ENCODE data around the gene NTRK3.
"Not testable (repeated sequence)": the region's sequence is repeated elsewhere in the genome, so short reads cannot be mapped to it uniquely, and the experiment has no call there.

NTRK3 gene

DNA sequence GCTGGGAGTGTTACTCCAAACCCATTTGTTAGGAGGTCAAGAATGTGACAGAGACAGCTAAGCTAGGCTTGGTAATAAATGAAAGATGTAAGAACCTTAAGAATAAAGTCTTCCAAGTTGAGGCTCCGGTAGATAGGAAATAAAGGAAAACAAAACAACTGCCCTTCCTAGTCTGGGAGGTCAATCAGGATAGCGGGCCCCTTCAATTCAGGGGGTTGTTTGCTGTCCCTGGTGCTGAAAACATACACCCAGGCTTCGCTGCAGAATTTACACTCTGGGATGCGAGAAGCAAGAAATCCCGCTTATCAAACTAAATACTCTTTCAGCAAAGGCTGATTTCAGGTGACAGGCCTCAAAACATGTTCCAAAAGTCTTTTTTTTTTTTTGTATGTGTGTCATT is 393.4 kb downstream of the NTRK3 start:
- DNase-seq: no peak

DNA sequence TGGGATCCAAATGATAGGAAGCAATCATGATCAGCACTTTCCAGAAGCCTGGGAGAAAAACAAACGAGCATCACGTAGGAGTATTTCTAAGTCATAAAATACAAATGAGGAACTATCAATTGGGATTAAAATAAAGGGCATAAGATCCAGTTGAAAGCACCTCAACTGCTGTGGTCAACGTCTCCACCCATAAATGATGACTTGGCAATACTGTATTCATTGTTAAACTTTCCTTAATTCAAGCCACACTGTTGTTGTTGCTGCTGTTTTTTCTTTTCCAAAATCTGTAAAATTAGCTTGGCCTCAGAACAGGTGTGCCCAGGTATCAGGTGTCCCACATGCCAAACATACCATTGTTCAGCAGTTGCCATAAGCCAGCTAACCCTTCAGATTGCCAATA is 395.8 kb downstream of the NTRK3 start:
- no peak for DNase-seq

- DNase-seq: no peak
Observed at GRCh38 chr15:87858651-87859050, 397.9 kb downstream of the NTRK3 start.

DNA sequence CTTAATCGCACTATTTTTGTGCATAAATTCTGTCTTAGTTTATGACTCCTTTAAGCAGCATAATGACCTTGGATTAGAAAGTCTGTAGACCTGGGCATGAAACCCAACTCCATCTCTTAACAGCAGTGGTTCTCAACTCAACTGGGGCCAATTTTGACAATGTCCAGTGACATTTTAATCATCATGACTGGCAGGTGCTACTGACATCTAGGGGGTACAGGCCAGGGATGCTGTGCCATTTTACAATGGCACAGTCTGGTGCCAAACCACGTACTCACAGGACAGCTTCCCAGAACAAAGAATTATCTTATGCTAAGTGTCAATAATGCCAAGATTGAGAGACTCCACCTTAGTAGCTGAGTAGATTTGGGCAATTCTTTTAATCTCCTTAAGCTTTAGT is 405.0 kb downstream of the NTRK3 start:
- no peak for DNase-seq

DNA sequence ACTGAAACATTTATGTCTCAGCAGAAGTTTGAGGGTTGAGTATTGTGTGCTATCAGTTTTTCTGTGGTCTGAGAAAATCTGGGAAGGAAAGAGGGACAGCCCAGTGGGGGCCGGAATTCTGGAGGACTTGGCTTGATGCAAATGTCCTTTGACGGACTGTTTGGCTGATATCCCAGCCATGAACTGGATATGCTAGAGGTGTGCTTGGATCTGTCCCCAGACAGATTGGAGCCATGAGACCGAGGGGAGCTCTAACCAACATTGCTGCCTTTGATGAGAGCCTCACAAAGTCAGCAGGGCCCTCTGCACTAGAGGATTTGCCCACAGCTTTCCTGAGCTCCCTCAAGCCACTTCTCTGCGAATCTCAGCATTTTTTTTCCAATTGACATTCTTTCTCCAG is 405.6 kb downstream of the NTRK3 start:
- no peak for DNase-seq

GRCh38 chr15:87849181-87849580 is 407.4 kb downstream of the NTRK3 start:
- DNase-seq: no peak

DNA sequence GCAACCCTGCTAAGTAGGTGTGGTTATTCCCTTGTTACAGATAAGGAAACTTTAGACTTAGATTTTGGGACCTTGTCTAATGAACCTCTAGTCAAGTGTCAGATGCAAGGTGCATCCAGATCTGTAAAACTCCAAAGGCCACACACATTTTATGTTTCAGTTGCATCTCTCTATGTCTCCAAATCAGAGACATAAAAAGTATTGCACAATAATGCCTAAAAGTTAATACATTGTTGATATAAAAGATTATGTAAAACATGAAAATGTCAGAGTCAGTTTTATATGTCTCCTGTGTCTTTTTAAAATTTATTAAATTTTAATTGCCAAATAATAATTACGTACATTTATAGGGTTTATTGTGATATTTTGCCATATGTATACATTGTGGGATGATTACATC is 408.5 kb downstream of the NTRK3 start:
- DNase-seq: no peak

DNA sequence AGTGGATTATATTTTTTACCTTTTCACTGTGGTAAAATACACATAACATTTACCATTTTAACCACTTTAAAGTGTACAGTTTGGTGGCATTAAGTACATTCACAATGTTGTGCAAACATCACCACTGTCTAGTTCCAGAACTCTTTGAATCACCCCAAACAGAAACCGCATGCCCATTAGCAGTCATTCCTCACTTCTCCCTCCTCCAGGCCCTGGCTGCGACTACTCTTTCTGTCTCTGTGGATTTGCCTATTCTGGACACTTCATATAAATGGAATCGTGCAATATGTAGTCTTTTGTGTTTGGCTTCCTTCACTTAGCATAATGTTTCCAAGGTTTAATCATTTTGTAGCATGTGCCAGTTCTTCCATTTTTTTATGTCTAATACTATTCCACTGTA is 409.8 kb downstream of the NTRK3 start:
- no peak for DNase-seq

DNA sequence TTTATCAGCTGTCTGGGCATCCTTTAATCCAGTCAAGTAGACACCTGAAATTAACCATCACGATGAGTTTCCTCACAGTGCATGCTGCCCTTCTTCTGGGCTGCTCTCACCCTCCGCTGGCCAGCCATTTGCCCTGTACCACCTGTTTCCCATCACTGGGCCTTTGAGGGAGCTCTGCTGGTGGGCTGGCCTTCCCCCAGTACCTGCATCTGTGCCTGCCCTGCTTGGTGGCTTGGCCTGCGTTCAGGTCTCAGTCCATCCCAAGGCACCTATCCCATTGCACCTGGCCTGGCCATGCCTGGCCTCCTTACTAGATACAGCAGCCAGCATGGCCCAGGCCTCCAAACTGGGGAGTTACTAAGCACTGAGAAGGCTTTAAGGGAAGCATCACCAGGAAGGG is 413.2 kb downstream of the NTRK3 start:
- no peak for DNase-seq

DNA sequence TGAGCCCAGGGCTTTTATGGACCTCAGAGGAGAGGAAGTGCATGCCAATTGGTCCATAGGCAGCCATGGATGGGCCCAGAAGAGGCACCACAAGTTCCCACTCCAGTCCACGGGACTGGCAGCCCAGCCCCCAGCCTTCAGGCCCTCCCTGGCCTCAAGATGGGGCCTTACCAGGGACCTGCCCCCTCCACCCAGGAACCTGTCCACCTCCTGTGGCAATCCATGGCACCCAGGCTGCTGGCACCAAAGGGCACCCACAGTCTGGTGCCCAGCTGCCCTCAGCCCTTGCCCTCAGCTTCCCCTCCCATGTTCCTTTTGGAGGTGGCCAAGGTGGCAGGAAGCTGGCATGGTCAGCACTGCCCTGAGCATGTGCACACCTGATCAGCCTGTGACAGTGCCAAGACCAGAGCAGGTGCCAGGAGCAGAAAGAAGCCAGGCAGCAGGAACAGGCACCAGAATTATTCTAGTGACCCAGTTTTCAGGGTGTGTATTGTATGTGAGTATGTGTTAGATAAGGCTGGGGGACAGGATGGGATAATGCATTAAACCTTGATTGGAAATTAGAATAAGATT is 415.0 kb downstream of the NTRK3 start:
- DNase-seq: no peak

DNA sequence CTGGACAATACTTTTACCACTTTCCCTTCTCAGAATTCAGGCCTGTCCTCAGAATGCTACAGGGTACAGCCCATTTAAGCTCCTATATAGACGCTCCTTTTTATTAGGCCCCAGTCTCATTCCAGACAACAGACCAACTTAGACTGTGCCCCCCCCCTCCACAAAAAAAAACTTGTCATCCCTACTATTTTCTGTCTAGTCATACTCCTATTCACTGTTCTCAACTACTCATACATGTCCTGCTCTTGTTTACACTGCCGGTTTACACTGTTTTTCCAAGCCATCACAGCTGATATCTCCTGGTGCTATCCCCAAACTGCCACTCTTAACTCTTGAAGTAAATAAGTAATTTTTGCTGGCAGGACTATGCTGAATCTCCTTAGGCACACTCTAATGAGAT is 420.7 kb downstream of the NTRK3 start:
- not testable (repeated sequence) for DNase-seq

- DNase-seq: not testable (repeated sequence)
Observed at GRCh38 chr15:87833333-87833732, 423.2 kb downstream of the NTRK3 start.

GRCh38 chr15:87829332-87830050 is 427.0 kb downstream of the NTRK3 start:
- no peak for DNase-seq

- DNase-seq: no peak
Observed at GRCh38 chr15:87828608-87829007, 427.9 kb downstream of the NTRK3 start.

DNA sequence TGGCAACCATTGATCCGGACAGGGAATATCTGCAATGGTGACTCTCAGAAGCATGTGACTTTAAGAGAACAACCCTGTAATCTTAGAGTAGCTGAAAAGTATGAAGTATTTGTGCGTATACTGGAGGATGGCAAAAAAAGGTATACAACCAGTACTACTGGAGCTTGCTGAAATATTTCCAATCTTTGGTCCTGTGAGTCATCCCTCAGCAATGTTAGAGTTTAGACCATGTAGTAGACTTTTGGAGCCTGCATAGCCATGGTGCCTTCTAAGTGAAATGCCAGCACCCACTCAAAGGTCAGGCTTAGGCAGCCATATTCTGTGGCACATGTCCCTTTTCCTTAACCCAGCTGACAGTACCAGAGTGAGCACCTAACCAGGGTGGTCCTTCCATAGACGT is 429.4 kb downstream of the NTRK3 start:
- no peak for DNase-seq

DNA sequence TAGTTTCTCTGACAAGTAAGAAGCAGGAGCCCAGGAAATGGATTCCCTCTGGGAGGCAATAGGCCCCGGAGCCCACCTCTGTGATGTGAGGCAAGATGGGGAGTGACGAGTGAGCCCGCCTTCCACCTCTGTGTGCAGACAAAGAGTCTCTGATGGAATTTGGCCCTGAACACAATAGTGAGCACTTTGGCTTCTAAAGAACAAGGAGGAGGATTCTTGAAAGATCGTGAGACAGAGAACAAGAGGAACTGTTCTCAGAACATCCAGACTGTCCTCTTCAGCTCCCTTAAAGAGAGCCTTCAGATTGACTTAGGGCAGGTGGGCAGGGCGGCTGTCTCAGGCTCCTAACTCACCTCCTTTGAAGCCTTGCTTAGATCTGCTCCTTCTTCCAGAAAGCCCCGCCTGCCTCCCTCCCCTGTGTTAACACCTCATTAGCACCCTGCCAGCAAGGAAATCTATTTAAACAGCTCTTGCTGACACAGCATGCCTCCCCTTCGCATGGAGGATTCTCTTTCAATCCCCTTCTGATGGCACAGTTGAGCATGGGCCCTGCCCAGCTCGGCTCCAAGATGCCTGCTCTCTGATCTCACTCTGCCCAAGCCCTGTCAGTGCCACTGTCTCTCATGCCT is 430.3 kb downstream of the NTRK3 start:
- no peak for DNase-seq

DNA sequence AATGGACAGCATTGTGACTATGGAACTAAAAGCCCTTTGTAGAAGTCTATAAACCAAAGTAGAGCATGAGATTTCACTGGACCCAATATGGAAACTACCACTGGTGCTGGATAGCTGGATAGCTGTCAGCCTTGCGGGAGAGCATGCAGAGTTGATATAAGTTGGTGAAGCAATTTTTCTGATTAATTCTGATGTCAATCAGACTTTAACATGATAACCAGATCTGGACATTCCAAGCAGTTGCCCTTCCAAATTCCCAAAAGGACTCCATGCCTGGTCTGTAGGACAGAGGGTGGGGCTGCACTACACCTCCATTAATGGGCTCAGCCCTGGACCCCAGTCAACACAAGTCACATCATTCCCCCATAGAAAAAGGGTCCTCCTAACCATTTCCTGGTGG is 437.8 kb downstream of the NTRK3 start:
- no peak for DNase-seq

GRCh38 chr15:87817553-87817952 is 439.0 kb downstream of the NTRK3 start:
- no peak for DNase-seq

GRCh38 chr15:87816811-87817210 is 439.7 kb downstream of the NTRK3 start:
- no peak for DNase-seq

DNA sequence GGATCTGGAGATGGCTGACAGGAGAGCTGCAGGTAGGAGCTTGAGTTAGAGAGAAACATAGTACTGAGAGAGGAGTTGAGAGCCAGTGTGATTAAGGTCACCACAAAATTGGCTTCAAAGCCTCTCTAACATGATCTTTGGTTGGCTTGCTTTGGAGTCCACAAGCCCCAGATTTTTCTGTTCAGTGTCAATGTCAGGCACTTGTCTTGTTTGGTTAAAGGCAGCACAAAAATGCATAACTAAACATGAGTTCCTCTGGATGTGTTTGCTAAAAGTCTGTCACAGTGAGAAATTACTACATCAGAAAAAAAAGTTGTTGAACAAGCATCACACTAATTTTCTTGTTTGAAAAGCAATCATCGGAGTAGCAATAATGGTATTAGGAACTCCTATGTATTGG is 440.5 kb downstream of the NTRK3 start:
- no peak for DNase-seq
